ENCODE data around the gene PRB2. TPM values are rescaled to one million over a fixed set of nuclear protein-coding genes. Genes with fewer than 3 reads are reported as not detected.
"Not testable (repeated sequence)": the region's sequence is repeated elsewhere in the genome, so short reads cannot be mapped to it uniquely, and the experiment has no call there.

PRB2 gene
- total RNA-seq, 1 experiment from 2014 or later: not detected

DNA sequence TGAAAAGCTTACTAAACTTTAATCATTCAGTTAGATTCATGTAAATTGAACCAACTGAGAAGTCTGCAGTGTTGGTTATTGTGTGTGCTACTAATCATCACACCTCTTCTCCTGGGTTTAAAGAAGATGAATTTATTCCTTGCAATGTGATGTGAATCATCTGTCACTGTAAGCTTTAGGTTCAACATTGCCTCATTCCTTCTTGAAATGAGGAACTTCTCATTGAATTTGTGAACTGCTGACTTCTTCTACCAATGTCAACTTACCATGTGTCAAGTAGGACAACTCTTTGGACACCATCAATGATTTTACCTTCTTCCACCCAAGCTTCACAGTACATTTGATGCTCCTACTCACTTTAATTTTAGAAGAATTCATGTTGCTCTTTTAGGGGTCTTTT lies 17.4 kb upstream of the PRB2 start:
- Mint-ChIP-seq H3K4me1 (ENCODE audit: low read depth, unreplicated experiment) (no peaks in the 10 kb centered on the region), H3K27me3 (ENCODE audit: unreplicated experiment) (peaks cover 68% of the 10 kb centered on the region), H3K4me3 (ENCODE audit: low read depth, unreplicated experiment) (no peak overlapping the region), H3K27ac (ENCODE audit: unreplicated experiment) (no peak overlapping the region), H3K36me3 (ENCODE audit: insufficient read depth, unreplicated experiment) (no peaks in the 10 kb centered on the region), H3K9me3 (ENCODE audit: low read depth, unreplicated experiment) (peaks cover 8% of the 10 kb centered on the region)
- CTCF ChIA-PET: interaction anchor here (0.6 kb wide), 1 partner anchor 1588 kb away, joined by 6 read pairs; no protein-coding TSS in a partner anchor
- BruUV-seq (replicated peaks): no TSS peak
- DNase-seq: no peak
- intact Hi-C loops (cut with micrococcal nuclease; ENCODE audit: unreplicated experiment): no loop called here
- TF ChIP-seq, protein P1, sequence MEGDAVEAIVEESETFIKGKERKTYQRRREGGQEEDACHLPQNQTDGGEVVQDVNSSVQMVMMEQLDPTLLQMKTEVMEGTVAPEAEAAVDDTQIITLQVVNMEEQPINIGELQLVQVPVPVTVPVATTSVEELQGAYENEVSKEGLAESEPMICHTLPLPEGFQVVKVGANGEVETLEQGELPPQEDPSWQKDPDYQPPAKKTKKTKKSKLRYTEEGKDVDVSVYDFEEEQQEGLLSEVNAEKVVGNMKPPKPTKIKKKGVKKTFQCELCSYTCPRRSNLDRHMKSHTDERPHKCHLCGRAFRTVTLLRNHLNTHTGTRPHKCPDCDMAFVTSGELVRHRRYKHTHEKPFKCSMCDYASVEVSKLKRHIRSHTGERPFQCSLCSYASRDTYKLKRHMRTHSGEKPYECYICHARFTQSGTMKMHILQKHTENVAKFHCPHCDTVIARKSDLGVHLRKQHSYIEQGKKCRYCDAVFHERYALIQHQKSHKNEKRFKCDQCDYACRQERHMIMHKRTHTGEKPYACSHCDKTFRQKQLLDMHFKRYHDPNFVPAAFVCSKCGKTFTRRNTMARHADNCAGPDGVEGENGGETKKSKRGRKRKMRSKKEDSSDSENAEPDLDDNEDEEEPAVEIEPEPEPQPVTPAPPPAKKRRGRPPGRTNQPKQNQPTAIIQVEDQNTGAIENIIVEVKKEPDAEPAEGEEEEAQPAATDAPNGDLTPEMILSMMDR (IDR thresholded peaks at IDR 0.05; ENCODE audit: unreplicated experiment): no peak

DNA sequence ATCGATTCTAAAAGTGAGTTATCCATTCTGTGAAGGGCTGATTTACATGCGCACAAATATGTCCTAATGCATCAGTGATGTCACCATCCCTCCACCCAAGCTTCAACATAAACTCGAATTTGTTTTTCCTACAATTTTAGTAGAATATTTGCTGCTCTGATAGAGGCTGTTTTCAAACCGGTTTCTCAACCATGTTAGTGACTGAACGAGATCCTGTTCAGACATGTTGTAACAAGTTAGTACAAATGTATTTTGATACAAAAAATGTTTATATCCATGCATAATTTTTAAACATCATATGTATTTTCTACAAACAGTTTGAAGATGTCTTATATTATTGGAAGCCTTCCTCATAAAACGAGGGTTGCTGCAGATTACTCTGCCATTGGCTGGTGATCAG lies 12.7 kb upstream of the PRB2 start:
- peaks cover 4% of the 10 kb centered on the region for H3K9me3 Mint-ChIP-seq (ENCODE audit: low read depth, unreplicated experiment)
- DNase-seq: no peak
- H3K27ac Mint-ChIP-seq (ENCODE audit: unreplicated experiment): no peak overlapping the region
- H3K4me1 Mint-ChIP-seq (ENCODE audit: low read depth, unreplicated experiment): no peaks in the 10 kb centered on the region
- intact Hi-C loops (cut with micrococcal nuclease; ENCODE audit: unreplicated experiment): no loop called here
- TF ChIP-seq, protein P1 (IDR thresholded peaks at IDR 0.05; ENCODE audit: unreplicated experiment): no peak
- no peak overlapping the region for H3K4me3 Mint-ChIP-seq (ENCODE audit: low read depth, unreplicated experiment)
- CTCF ChIA-PET: no interaction called here
- BruUV-seq (replicated peaks): no TSS peak
- H3K36me3 Mint-ChIP-seq (ENCODE audit: insufficient read depth, unreplicated experiment): no peaks in the 10 kb centered on the region
- H3K27me3 Mint-ChIP-seq (ENCODE audit: unreplicated experiment): peaks cover 91% of the 10 kb centered on the region

GRCh38 chr12:11397366-11397765 lies 2.0 kb upstream of the PRB2 start:
- DNase-seq: no peak
- TF ChIP-seq, protein P1 (IDR thresholded peaks at IDR 0.05; ENCODE audit: unreplicated experiment): no peak
- Mint-ChIP-seq H3K4me3 (ENCODE audit: low read depth, unreplicated experiment) (no peak overlapping the region), H3K4me1 (ENCODE audit: low read depth, unreplicated experiment) (no peaks in the 10 kb centered on the region), H3K9me3 (ENCODE audit: low read depth, unreplicated experiment) (no peaks in the 10 kb centered on the region), H3K36me3 (ENCODE audit: insufficient read depth, unreplicated experiment) (no peaks in the 10 kb centered on the region), H3K27me3 (ENCODE audit: unreplicated experiment) (peaks cover 71% of the 10 kb centered on the region), H3K27ac (ENCODE audit: unreplicated experiment) (no peak overlapping the region)
- BruUV-seq (replicated peaks): no TSS peak
- CTCF ChIA-PET: no interaction called here
- intact Hi-C loops (cut with micrococcal nuclease; ENCODE audit: unreplicated experiment): no loop called here

- H3K4me1 Mint-ChIP-seq (ENCODE audit: low read depth, unreplicated experiment); DNase-seq; BruUV-seq (replicated peaks); H3K36me3 Mint-ChIP-seq (ENCODE audit: insufficient read depth, unreplicated experiment); CTCF ChIA-PET; H3K27ac Mint-ChIP-seq (ENCODE audit: unreplicated experiment); H3K9me3 Mint-ChIP-seq (ENCODE audit: low read depth, unreplicated experiment); intact Hi-C loops (cut with micrococcal nuclease; ENCODE audit: unreplicated experiment); H3K4me3 Mint-ChIP-seq (ENCODE audit: low read depth, unreplicated experiment): not testable (repeated sequence)
- peaks cover 22% of the 10 kb centered on the region for H3K27me3 Mint-ChIP-seq (ENCODE audit: unreplicated experiment)
These were observed 3.9 kb downstream of the PRB2 start for GRCh38 chr12:11391456-11391855.

DNA sequence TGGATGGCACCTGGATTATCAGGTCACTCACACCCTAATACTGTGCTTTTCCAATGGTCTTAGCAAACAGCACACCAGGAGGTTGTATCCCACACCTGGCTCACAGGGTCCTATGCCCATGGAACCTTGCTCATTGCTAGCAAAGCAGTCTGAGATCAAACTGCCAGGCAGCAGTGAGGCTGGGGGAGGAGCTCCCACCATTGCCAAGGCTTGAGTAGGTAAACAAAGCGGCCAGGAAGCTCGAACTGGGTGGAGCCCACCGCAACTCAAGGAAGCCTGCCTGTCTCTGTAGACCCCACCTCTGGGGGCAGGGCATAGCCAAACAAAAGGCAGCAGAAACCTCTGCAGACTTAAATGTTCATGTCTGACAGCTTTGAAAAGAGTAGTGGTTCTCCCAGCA lies 17.9 kb downstream of the PRB2 start:
- BruUV-seq (replicated peaks); intact Hi-C loops (cut with micrococcal nuclease; ENCODE audit: unreplicated experiment); H3K4me1 Mint-ChIP-seq (ENCODE audit: low read depth, unreplicated experiment); H3K36me3 Mint-ChIP-seq (ENCODE audit: insufficient read depth, unreplicated experiment); DNase-seq; H3K27ac Mint-ChIP-seq (ENCODE audit: unreplicated experiment); H3K4me3 Mint-ChIP-seq (ENCODE audit: low read depth, unreplicated experiment); CTCF ChIA-PET: not testable (repeated sequence)
- Mint-ChIP-seq H3K27me3 (ENCODE audit: unreplicated experiment) (peaks cover 58% of the 10 kb centered on the region), H3K9me3 (ENCODE audit: low read depth, unreplicated experiment) (peaks cover 11% of the 10 kb centered on the region)
